GM21367 (cell line): Measurements from ENCODE around the gene RHOBTB3.
A peak's percentile ranks its signal among the peaks of the same experiment; 100 is the strongest.

Source experiments
- ATAC-seq: cut with Tn5 transposase; IDR thresholded peaks from one replicate; pipeline ENCODE4 v1.9.1; 2021; ENCODE audit not compliant: unreplicated experiment

RHOBTB3 gene

GRCh38 chr5:95730011-95730700 is 980 bp upstream of the RHOBTB3 start:
- ATAC-seq: no peak

GRCh38 chr5:95731571-95732554 is 727 bp downstream of the RHOBTB3 start:
- ATAC-seq: peak; percentile 13

- no peak for ATAC-seq
Observed at GRCh38 chr5:95733107-95733665, 2.0 kb downstream of the RHOBTB3 start.

DNA sequence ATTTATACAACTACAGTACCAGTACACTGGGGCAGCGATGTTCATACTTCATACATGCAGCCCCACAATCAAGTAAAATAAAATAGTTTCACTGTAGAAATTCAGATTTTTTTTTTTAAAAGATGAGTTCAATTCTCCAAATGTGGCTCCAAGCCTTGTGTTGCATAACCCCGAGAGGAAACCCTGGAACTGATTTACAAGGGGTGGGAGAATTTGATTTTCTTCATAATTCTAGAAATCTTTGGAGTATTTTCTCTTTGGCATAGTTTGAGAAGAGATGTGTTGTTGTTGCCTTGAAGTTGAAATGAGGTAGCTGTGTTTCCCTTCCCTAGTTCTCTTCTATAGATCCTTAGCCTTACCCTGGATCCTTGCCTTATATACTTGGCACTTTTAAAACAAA is 3.1 kb downstream of the RHOBTB3 start:
- no peak for ATAC-seq

GRCh38 chr5:95734906-95735305 is 3.8 kb downstream of the RHOBTB3 start:
- no peak for ATAC-seq

DNA sequence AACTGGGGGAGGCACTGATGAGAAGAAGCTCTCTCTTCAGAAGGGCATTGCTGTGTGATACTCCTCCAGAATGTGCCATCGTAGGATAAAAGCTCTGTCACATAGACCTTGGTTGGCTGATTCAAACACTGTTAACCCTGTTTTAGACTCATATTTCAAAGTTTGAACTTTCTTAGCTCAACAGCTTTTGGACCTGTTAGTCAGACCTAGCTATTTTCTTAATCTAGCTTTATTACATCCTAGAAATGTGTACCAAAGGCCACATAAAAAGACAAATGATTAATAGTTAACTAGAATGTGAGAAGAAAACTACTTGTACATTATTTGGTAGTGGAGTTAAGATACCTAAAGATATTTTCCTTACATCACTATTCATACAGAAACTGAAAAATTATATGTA is 4.3 kb downstream of the RHOBTB3 start:
- ATAC-seq: no peak

- no peak for ATAC-seq
Observed at GRCh38 chr5:95738072-95738471, 6.9 kb downstream of the RHOBTB3 start.

- ATAC-seq: no peak
Observed at GRCh38 chr5:95738834-95739233, 7.7 kb downstream of the RHOBTB3 start.

DNA sequence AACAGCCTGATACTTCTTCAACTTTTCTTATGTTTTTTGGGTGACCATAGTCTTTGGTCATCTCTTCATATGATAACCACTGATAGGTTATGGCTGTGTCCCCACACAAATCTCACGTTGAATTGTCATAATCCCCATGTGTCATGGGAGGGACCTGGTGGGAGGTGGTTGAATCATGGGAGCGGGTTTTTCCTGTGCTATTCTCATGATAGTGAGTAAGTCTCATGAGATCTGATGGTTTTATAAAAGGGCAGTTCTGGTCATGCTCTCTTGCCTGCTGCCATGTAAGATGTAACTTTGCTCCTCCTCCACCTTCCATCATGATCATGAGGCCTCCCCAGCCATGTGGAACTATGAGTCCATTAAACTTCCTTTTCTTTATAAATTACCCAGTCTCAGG is 8.7 kb downstream of the RHOBTB3 start:
- no peak for ATAC-seq

DNA sequence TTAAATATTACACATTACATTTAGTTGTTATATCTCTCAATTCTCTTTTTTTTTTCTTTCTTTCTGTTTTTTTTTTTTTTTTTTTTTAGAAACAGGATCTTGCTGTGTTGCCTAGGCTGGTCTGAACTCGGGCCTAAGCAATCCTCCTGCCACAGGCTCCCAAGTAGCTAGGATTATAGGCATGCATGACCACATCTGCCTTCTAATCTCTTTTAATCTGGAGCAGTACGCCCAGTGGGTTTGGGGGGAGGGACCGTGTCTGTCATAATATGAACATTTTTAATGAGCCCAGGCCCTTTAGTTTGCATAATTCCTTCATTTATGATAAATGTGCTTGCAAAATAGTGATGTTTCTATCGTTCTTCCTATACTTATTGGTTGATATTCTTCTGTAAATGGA is 10.3 kb downstream of the RHOBTB3 start:
- ATAC-seq: no peak

- no peak for ATAC-seq
Observed at GRCh38 chr5:95743232-95743631, 12.1 kb downstream of the RHOBTB3 start.

DNA sequence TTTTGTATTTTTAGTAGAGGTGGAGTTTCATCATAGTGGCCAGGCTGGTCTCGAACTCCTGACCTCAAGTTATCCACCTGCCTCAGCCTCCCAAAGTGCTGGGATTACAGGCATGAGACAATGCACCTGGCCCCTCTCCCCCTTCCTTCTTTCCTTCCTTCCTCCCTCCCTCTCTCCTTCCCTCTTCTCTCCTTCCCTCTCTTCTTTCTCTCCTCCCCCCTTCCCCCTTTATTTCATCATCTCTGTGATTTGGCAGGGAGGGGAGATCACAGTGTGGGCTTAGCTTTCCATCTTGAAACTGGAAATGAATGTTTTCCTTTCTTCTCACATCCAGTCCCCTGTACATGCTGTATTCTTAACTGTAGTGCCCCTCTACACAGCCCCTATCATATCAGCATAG is 12.7 kb downstream of the RHOBTB3 start:
- ATAC-seq: no peak

DNA sequence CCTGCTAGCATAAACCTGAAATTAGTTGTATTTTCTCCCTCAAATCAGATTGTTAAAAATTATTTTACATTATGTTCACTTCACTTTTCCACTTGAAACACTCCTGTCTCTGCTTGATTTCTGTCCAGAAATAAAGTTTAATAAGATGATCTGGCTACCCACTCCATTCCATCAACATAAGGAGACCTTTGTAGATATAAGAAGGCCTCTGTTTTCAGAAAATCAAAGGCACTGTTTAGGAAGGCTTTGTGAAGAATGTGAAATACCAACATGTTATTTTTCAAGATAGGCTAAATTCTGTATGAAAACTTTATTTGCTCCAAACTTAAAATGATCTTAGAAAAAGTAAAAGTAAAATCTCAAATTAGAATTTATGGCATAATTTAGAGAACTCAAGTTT is 15.1 kb downstream of the RHOBTB3 start:
- no peak for ATAC-seq

DNA sequence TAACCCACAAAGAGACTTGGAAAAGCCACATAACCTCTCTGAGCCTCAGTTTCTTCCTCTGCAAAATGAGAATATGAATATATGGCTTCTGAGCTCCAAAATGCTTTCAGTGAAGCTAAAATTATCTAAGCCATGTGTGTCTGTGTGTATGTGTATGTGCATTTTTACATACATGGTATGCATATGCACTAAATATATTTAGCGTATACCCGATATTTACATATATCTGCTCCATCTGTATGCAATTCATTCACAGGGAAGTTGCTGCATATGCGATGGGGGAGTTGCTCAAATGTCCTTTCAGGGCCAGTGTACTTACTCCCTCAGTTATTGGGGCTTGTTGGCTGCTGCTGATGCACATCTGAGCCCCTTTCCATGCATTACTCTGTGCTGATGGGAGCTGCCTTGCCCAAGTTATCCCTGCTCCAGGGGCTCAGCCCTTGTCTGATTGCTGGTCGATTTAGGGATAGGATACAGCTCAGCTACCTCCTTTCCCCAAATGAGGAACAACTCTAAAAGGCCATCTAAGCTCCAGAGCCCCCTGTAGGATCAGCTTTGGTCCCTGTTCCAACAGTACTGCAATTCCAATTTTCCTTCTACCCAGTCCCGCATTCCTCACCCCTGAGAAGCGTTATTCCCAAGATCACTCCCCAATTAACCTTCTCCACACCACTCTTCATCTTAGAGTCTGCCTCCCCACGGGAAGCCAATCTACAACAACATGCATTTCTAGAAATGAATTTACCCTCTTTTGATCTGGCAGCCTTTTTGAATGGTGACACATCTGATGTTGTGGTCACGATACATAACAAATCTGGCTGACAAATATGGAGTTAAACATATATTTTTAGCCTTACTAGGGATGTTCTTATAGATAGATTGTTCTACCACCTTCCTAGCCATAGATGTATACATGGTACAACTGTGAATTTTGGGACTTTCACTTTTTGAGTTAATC is 15.9 kb downstream of the RHOBTB3 start:
- ATAC-seq: no peak

DNA sequence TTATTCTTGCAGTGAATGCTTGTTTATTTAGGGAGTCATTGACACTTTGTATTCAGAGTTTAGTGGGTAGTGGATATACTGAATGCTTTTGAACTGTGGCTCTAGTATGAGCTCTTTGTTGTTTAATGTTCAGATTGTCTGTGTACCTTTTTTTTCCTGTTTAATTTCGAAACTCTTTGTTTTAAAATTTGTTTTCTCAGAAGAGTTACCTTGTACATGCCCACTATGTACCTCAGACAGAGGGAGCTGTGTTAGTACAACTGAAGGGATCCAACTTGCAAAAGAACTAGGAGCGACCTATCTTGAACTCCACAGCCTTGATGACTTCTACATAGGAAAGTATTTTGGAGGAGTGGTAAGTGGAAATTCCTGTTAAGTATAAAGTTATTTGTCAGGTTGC is 17.0 kb downstream of the RHOBTB3 start:
- no peak for ATAC-seq

DNA sequence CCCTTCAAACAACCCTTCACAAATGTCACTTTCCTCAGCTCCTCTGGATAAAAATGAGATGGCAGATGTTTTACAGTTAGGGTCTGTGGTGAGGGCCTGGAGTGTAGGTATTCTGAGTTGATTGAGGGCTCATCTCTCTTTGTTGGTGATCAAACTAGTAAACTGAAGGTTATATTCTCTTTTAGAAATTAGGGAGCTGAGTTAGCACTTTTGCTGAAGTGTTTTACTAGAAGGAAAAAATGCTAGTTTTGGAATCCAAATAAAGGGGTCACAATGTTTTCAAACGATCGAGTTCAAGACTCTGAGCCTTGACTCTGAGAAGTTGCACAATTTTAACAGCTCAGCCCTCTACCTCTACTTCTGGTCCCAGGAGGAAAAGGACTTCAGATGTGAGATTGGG is 23.4 kb downstream of the RHOBTB3 start:
- no peak for ATAC-seq

DNA sequence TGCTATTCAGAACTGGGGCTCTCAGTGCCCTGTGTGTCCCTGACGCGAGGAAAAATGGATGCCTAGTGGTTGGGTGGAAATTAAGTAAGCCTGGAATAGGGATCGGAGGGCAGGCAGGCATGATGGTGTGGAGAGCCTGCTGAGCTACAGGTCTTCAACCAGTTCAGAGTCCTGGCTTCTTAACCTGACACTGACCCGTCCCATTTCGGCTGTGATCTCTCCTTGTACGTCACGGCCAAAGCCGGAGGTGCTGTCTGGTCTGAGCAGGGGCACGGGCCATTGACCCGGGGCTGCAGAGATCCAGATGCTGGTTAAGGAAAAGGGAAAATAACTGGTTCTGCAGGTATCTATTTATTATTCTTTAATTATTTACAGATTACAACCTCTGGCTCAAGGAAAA is 27.9 kb downstream of the RHOBTB3 start:
- ATAC-seq: no peak

GRCh38 chr5:95759634-95760033 is 28.5 kb downstream of the RHOBTB3 start:
- ATAC-seq: no peak

GRCh38 chr5:95760273-95761191 is 29.4 kb downstream of the RHOBTB3 start:
- ATAC-seq: peak; percentile 87
